ENCODE results near the gene ANXA4. TPM values are rescaled to one million over a fixed set of nuclear protein-coding genes. Genes with fewer than 3 reads are reported as not detected.
A peak's percentile ranks its signal among the peaks of the same experiment; 100 is the strongest.
"Not testable (repeated sequence)": the region's sequence is repeated elsewhere in the genome, so short reads cannot be mapped to it uniquely, and the experiment has no call there.

Gene ANXA4
- polyA plus RNA-seq, 6 donors from 2014 or later, result 43.4 to 113 (median 82.0) TPM

DNA sequence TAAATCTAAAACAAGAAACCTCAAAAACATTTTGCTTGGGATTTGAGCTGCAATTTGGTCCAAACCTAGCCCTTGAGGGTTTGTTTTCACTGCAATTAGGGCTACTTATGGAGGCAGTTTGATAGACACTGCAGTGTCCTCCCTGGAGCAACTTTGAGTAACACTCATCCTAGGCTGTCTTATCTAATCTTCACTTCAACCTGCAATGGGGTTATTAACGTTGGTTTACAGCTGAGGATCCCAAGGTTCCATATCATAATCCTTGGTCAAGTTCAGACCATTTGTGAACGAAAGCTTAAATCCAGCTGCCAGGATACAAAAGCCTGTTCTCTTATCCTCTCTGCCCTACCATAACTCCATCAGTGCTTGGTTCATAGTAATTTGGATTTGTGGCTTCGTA lies 2.5 kb downstream of the ANXA4 start:
- Mint-ChIP-seq H3K36me3 (peaks cover 0 to 6% of the 10 kb centered on the region in 2 donors), H3K9me3 (no peaks in the 10 kb centered on the region), H3K4me1 (peaks cover 27 to 71% (median 39%) of the 10 kb centered on the region in 3 donors), H3K27me3 (no peaks in the 10 kb centered on the region), H3K4me3 (peak overlapping the region in 2 of 8 donors; percentile 25 to 99), H3K27ac (peak overlapping the region in 1 of 6 donors; percentile 28)
- DNase-seq, result no peak
- no peak for ATAC-seq (ENCODE audit: low read depth in 2 of 2)

DNA sequence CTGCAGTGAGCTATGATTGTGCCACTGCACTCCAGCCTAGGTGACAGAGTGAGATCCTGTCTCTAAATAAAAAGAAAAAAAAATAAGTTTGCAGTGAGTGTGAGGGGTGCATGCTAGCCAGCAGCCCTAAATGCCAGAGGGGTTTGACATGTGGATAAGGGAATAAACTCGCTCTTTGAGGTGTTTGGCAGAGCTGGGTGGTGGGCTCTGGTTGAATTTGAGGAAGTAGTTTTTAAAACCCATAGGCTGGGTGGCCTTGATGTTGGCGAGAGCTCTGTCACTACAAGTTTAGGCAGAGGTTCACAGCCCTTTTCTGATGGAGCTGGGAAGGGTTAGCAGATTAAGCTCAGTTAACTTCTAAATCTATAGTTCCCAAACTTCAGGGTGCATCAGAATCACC lies 3.1 kb downstream of the ANXA4 start:
- DNase-seq (no peak), ATAC-seq (ENCODE audit: low read depth in 2 of 2) (no peak)
- Mint-ChIP-seq H3K9me3 (no peaks in the 10 kb centered on the region), H3K36me3 (peaks cover 0 to 6% of the 10 kb centered on the region in 2 donors), H3K4me1 (peaks cover 27 to 73% (median 40%) of the 10 kb centered on the region in 3 donors), H3K27ac (no peak overlapping the region), H3K27me3 (no peaks in the 10 kb centered on the region), H3K4me3 (peak overlapping the region in 6 of 8 donors; percentile 15 to 99 (median 52))

DNA sequence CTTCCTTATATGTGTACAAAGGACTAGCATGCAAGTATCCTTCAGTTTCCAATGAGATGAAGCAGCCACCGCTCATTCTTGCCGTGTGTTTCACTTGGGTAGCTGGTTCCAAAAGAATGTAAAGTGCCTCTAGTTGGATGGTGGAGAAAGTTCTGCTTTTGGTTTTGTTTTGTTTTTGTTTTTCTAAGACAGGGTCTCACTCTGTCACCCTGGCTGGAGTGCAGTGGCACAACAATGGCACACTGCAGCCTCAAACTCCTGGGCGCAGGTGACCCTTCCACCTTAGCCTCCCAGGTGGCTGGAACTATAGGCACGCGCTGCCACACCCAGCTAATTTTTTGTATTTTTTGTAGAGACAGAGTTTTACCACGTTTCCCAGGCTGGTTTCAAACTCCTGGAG lies 8.3 kb downstream of the ANXA4 start:
- H3K4me3 Mint-ChIP-seq, result no peak overlapping the region
- peak overlapping the region in 1 of 6 donors; percentile 33 for H3K27ac Mint-ChIP-seq
- H3K36me3 Mint-ChIP-seq, result peaks cover 0 to 6% of the 10 kb centered on the region in 2 donors
- DNase-seq (no peak), ATAC-seq (ENCODE audit: low read depth in 2 of 2) (no peak)
- no peaks in the 10 kb centered on the region for H3K27me3 Mint-ChIP-seq
- peaks cover 25 to 59% (median 36%) of the 10 kb centered on the region in 3 donors for H3K4me1 Mint-ChIP-seq
- H3K9me3 Mint-ChIP-seq, result no peaks in the 10 kb centered on the region

DNA sequence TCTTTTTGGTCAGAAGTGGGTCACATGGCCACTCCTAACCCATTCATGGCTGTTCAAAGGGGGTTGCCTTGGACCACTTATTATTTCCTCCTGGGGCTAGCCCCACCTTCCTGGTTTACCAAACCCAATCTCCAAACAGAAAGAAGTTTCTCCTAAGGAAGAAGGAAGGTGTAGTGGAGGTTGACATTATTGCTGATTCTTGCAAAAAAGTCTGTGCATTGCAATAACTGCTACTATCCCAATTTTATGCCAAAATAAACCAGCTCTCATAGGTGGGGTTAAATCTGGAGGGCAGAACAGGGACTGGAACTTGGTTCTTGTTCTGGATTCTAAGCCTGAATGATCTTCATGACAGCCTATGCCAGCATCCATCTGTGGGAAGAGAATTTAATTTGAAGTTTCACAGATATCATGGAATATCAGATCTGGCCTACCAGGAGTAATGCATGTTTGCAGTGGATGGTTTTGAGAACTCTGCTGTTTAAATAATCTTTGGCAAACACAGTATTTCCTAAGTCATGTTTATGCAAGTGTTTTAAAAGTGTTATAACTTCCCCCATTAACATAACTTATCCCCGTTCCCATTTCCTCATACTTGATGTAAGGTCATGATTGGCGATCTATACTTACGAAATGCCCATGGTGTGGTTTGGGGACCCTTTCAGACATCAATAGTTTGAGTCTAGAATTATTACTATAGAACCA lies 11.9 kb downstream of the ANXA4 start:
- peak overlapping the region in 2 of 6 donors; percentile 5 to 17 for H3K27ac Mint-ChIP-seq
- DNase-seq (no peak), ATAC-seq (ENCODE audit: low read depth in 2 of 2) (no peak)
- peaks cover 25 to 38% (median 26%) of the 10 kb centered on the region in 3 donors for H3K4me1 Mint-ChIP-seq
- no peaks in the 10 kb centered on the region for H3K27me3 Mint-ChIP-seq
- no peaks in the 10 kb centered on the region for H3K9me3 Mint-ChIP-seq
- H3K4me3 Mint-ChIP-seq, result no peak overlapping the region
- H3K36me3 Mint-ChIP-seq, result no peaks in the 10 kb centered on the region

DNA sequence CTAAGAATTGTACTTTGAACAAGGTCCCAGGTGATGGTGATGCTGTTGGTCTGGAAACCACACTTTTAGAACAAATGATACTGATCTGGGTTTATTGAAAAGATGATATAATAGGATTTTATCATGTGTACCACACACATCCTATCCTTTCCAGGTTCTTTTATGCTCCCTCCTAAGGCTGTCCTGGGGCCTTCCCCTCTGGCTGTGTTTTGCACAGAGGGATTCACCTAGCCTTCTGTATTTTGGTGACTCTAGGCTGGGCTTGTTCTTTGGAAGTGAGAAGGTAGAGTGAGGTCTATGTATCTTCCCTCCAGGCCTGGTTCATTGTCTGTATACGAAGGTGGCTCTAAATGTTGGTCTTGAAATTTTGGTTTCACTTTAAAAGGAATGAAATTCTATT lies 12.7 kb downstream of the ANXA4 start:
- Mint-ChIP-seq H3K9me3 (no peaks in the 10 kb centered on the region), H3K36me3 (no peaks in the 10 kb centered on the region), H3K4me3 (no peak overlapping the region), H3K27me3 (no peaks in the 10 kb centered on the region), H3K27ac (peak overlapping the region in 3 of 6 donors; percentile 8 to 78 (median 22)), H3K4me1 (peaks cover 19 to 31% (median 26%) of the 10 kb centered on the region in 3 donors)
- ATAC-seq (ENCODE audit: low read depth in 2 of 2), result no peak
- DNase-seq, result no peak

DNA sequence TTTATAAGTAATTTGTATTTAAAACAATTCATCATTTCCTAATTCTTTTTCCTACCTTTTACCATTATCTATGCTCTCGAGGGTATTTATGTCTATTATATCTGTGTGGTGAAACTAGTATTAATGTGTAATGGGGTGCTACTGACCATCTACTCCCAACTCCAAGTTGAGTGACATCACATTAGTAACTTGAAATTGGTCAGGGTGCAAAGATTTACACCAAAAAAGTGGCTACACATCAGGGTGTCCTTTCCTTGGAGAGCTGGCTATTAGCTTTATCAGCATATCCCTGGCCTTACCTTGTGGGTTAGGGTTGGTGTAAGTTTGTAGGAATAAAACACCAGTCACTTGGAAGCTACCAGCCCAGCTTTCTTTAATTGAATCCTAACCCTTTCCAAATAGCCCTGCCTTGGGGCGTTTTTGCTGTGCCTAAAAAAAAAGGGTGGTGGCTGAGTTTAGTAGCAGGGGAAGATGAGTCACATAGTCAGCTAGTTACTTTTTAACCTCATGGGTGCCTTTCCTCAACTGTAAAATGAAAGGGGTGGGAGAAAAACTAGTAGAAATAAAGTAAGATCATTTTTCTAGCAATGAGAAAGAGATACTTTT lies 14.0 kb downstream of the ANXA4 start:
- H3K4me3 Mint-ChIP-seq, result no peak overlapping the region
- H3K27ac Mint-ChIP-seq, result no peak overlapping the region
- DNase-seq, result no peak
- no peaks in the 10 kb centered on the region for H3K9me3 Mint-ChIP-seq
- no peaks in the 10 kb centered on the region for H3K36me3 Mint-ChIP-seq
- peaks cover 13 to 19% (median 16%) of the 10 kb centered on the region in 3 donors for H3K4me1 Mint-ChIP-seq
- no peak for ATAC-seq (ENCODE audit: low read depth in 2 of 2)
- H3K27me3 Mint-ChIP-seq, result no peaks in the 10 kb centered on the region

DNA sequence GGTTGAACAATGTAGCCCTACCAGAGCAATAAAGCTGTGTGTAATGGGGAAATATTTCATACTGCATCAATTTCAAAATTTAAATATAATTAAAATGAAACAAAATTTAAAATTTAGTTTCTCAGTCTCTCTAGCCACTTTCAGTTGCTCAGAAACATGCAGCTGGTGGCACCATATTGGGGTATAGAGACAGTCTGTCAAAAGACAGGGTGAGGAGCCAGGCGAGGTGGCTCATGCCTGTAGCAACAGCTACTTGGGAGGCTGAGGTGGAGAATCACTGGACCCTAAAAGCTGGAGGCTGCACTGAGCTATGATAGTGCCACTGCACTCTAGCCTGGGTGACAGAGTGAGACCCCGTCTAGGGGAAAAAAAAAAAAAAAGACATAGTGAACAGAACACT lies 20.1 kb downstream of the ANXA4 start:
- Mint-ChIP-seq H3K9me3 (peaks cover 0 to 4% (median 0%) of the 10 kb centered on the region in 7 donors), H3K27me3 (no peaks in the 10 kb centered on the region), H3K36me3 (no peaks in the 10 kb centered on the region), H3K4me3 (peak overlapping the region in 1 of 8 donors; percentile 47), H3K4me1 (peaks cover 32 to 46% (median 39%) of the 10 kb centered on the region in 3 donors), H3K27ac (no peak overlapping the region)
- ATAC-seq (ENCODE audit: low read depth in 2 of 2) (no peak), DNase-seq (no peak)

DNA sequence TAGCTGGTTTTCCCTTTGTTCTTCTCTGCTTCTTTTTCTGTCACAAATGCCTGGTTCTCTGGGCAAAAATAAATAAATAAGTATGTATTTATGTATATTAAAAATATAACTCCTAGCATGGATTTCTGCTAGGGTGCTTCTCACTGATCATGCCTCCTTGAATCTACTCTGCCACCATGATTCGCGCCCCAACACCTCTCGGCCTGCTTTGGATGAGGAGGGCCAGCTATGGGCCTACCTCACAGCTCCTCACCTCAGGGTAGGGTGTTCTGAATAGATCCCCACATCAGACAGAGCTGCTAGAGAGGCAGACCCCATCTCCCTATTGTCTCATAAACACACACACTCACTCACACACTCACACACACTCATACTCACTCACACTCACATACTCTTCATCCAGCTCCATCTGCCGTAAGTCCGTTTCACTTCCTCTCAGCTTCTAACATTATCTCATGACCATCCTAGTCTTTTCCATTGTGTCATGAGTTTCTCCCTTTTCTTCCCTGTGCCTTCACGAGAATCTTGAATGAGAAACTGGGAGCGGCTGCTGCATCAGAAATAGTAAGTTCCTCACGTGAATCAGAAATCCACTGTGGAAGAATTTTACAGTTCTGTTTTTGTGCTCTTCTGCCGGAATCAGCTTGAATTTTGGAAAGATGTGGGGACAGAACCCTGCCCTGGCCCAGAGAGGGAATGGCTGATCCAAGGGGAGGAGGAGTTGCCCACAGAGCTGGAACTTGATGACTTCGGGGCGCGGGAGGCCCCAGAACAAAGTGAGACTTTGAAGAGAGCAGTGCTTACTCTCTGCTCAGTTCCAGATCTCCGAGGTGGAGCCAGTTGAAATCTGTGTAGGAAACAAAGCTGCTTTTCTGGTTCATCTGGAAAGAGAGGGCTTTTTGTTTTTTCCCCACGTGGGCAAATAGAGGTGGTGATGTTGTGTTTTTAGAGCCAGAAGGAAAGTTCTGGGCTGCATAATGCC lies 20.9 kb downstream of the ANXA4 start:
- no peaks in the 10 kb centered on the region for H3K36me3 Mint-ChIP-seq
- no peaks in the 10 kb centered on the region for H3K27me3 Mint-ChIP-seq
- peak overlapping the region in 4 of 8 donors; percentile 0 to 75 (median 22) for H3K4me3 Mint-ChIP-seq
- H3K27ac Mint-ChIP-seq, result peak overlapping the region in 4 of 6 donors; percentile 2 to 70 (median 37)
- peaks cover 0 to 4% (median 0%) of the 10 kb centered on the region in 7 donors for H3K9me3 Mint-ChIP-seq
- DNase-seq, result no peak
- peak; percentile 46 to 61 for ATAC-seq (ENCODE audit: low read depth in 2 of 2)
- peaks cover 37 to 52% (median 45%) of the 10 kb centered on the region in 3 donors for H3K4me1 Mint-ChIP-seq

DNA sequence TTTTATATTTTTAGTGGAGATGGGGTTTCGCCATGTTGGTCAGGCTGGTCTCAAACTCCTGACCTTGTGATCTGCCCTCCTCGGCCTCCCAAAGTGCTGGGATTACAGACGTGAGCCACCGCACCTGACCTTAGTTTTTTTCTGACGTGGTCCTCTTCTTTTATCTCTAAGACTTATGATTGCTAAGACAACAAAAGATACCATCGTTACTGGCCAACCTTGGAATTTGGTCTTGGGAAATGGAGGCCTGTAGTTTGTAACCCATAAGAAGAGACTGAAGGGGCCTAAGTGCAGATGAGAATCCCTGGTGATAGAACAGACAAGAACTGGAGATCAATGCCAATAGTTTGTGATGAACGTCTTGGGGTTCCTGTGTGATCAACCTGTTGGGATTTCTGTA lies 21.9 kb downstream of the ANXA4 start:
- peak overlapping the region in 3 of 6 donors; percentile 8 to 80 (median 57) for H3K27ac Mint-ChIP-seq
- not testable (repeated sequence) for H3K9me3 Mint-ChIP-seq
- peaks cover 41 to 52% (median 51%) of the 10 kb centered on the region in 3 donors for H3K4me1 Mint-ChIP-seq

DNA sequence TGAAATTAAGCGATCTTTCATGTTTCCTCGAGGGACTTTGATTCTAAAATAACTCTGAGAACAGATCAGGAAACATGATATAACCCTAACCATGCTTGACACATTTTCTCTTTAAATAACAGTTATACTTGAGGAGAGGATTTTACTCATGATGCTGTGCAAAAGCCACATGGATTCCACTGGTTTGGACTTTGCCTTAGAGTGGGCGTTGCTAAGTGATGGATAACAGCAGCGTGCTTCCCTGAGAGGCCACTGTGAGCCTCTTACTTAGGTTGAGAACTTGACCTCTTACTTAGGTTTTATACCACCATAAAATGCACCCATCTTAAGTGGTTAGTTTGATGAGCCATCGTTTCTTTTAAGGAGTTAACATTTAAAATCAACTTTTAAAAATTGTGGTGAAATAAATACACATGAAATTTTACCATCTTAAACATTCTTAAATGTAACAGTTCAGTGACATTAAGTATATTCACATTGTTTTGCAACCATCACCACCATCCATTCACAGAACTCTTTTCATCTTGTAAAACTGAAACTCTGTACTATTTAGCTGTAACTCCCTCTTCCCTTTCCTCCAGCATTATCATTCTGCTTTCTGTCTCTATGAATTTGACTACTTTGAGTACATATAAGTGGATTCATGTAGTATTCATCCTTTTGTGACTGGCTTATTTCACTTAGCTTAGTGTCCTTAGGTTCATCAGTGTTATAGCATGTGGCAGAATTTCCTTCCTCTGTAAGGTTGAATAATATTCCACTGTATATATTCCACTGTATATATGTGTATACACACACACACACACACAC lies 22.6 kb downstream of the ANXA4 start:
- peaks cover 44 to 56% (median 55%) of the 10 kb centered on the region in 3 donors for H3K4me1 Mint-ChIP-seq
- DNase-seq (no peak), ATAC-seq (ENCODE audit: low read depth in 2 of 2) (no peak)
- H3K27me3 Mint-ChIP-seq, result no peaks in the 10 kb centered on the region
- peak overlapping the region in 5 of 6 donors; percentile 8 to 86 (median 57) for H3K27ac Mint-ChIP-seq
- H3K9me3 Mint-ChIP-seq, result peaks cover 0 to 4% (median 0%) of the 10 kb centered on the region in 7 donors
- H3K4me3 Mint-ChIP-seq, result peak overlapping the region in 4 of 8 donors; percentile 3 to 77 (median 32)
- H3K36me3 Mint-ChIP-seq, result no peaks in the 10 kb centered on the region

More for the DNA sequence above, 21.9 kb downstream of the ANXA4 start:
- DNase-seq; ATAC-seq (ENCODE audit: low read depth in 2 of 2); H3K36me3 Mint-ChIP-seq; H3K27me3 Mint-ChIP-seq: not testable (repeated sequence)
- peak overlapping the region in 5 of 8 donors; percentile 6 to 77 (median 29) for H3K4me3 Mint-ChIP-seq

DNA sequence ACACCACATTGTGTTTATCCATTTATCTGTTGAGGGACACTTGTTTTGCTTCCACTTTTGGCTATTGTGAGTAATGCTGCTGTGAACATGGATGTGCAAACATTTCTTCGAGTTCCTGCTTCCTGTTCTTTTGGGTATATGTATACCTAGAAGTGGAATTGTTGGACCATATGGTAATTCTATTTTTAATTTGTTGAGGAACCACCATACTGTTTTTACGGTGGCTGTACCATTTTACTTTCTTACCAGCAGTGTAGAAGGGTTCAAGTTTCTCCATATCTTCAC lies 23.1 kb downstream of the ANXA4 start:
- Mint-ChIP-seq H3K9me3 (peaks cover 0 to 4% (median 0%) of the 10 kb centered on the region in 7 donors), H3K27me3 (no peaks in the 10 kb centered on the region), H3K4me3 (peak overlapping the region in 2 of 8 donors; percentile 3 to 59), H3K27ac (peak overlapping the region in 2 of 6 donors; percentile 81 to 86), H3K4me1 (peaks cover 45 to 58% (median 57%) of the 10 kb centered on the region in 3 donors), H3K36me3 (no peaks in the 10 kb centered on the region)
- no peak for DNase-seq
- ATAC-seq (ENCODE audit: low read depth in 2 of 2), result peak in 1 of 2 donors; percentile 9

DNA sequence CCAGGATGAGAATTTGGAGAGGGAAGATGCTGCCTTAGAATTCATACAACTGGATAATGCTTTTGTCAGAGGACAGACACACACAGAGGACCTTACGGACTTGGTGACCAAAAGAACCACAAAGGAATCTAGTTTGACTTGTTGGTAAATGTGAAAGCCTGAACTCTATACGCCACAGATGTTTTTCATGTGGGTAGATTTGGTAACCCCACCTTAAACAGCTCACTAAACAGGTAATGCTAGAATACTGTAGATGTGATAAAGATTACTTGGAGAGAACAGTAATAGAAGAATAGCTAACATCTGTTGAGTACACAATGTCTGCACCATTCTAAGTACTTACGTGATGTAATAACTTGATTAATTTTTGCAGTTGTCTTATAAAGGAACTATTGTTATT lies 24.1 kb downstream of the ANXA4 start:
- Mint-ChIP-seq H3K27me3 (no peaks in the 10 kb centered on the region), H3K4me3 (peak overlapping the region in 2 of 8 donors; percentile 25 to 68), H3K9me3 (peaks cover 0 to 4% (median 0%) of the 10 kb centered on the region in 7 donors), H3K27ac (peak overlapping the region in 4 of 6 donors; percentile 52 to 86 (median 68)), H3K4me1 (peaks cover 48 to 64% (median 63%) of the 10 kb centered on the region in 3 donors), H3K36me3 (no peaks in the 10 kb centered on the region)
- no peak for DNase-seq
- no peak for ATAC-seq (ENCODE audit: low read depth in 2 of 2)
